GM12801 (cell line): ENCODE data around the gene PARP12.

Source experiments
- CTCF ChIP-seq: IDR thresholded peaks from one replicate; pipeline ENCODE4 v1.5.1; 2011; ENCODE audit warnings: control low read depth; ENCODE audit not compliant: insufficient read length; ENCODE audit errors: extremely low read depth

PARP12 gene

GRCh38 chr7:140062528-140063299 lies at the start of gene PARP12:
Gene PARP12 (minus strand): TSS chr7:140062951. CDS start chr7:140062847, 104 bp downstream.
- TF ChIP-seq CTCF = no peak

GRCh38 chr7:140096459-140096858 lies 33.7 kb upstream of the PARP12 start:
- no peak for TF ChIP-seq CTCF

GRCh38 chr7:140093375-140093774 lies 30.6 kb upstream of the PARP12 start:
- TF ChIP-seq CTCF = no peak

GRCh38 chr7:140085447-140085846 lies 22.7 kb upstream of the PARP12 start:
- TF ChIP-seq CTCF = no peak

GRCh38 chr7:140084972-140085371 lies 22.2 kb upstream of the PARP12 start:
- TF ChIP-seq CTCF = no peak

- TF ChIP-seq CTCF = no peak
These were observed 21.4 kb upstream of the PARP12 start for GRCh38 chr7:140084142-140084655.

GRCh38 chr7:140082770-140083169 lies 20.0 kb upstream of the PARP12 start:
- no peak for TF ChIP-seq CTCF
